DND-41 (cell line): ENCODE data around the gene MLX.

Source experiments
- ATAC-seq: fragments of 200-7000 bp; cut with Tn5 transposase; 3 replicates; pipeline ENCODE4 v1.9.1; 2021; ENCODE audit warnings: low read depth; ENCODE audit not compliant: insufficient read depth
- DNase-seq: peaks from one replicate; pipeline ENCODE4 v3.0.0-alpha.2; 2020
- H2AFZ ChIP-seq: 2 replicates; pipeline ENCODE4 v1.6.0; 2012; ENCODE audit warnings: low read depth, low read length
- H3K27ac ChIP-seq: 2 replicates; pipeline ENCODE4 v1.5.1; 2012; ENCODE audit warnings: low read length, inconsistent platforms
- H3K27me3 ChIP-seq: fragments of 200-600 bp; sonication (generic); 2 replicates; pipeline ENCODE4 v1.6.0; 2012; ENCODE audit warnings: low read length, mild to moderate bottlenecking, inconsistent platforms; ENCODE audit not compliant: insufficient read depth, poor library complexity
- H3K36me3 ChIP-seq: 2 replicates; pipeline ENCODE4 v1.5.1; 2012; ENCODE audit warnings: low read length, inconsistent platforms; ENCODE audit not compliant: insufficient read depth
- H3K4me1 ChIP-seq: 2 replicates; pipeline ENCODE4 v1.5.1; 2012; ENCODE audit warnings: mild to moderate bottlenecking, low read length; ENCODE audit not compliant: insufficient read depth
- H3K4me2 ChIP-seq: 2 replicates; pipeline ENCODE4 v1.6.0; 2012; ENCODE audit warnings: mild to moderate bottlenecking, moderate library complexity, low read length, inconsistent platforms; ENCODE audit not compliant: insufficient read depth
- H3K4me3 ChIP-seq, 2 experiments: fragments of 200-600 bp in 1 of 2; shearing (Covaris generic) in 1 of 2; 2 replicates each; pipeline ENCODE4 v1.5.1; 2012 to 2016; ENCODE audit warnings: inconsistent platforms in 2 of 2, low read length in 2 of 2, mild to moderate bottlenecking in 2 of 2, low read depth in 1 of 2, moderate library complexity in 1 of 2
- H3K79me2 ChIP-seq: 2 replicates; pipeline ENCODE4 v1.6.0; 2012; ENCODE audit warnings: low read length, inconsistent platforms; ENCODE audit not compliant: insufficient read depth
- H3K9ac ChIP-seq: 2 replicates; pipeline ENCODE4 v1.6.0; 2012; ENCODE audit warnings: low read depth, mild to moderate bottlenecking, inconsistent platforms, low read length, moderate library complexity
- H3K9me3 ChIP-seq: 2 replicates; pipeline ENCODE4 v1.5.1; 2012; ENCODE audit warnings: low read length, moderate library complexity, mild to moderate bottlenecking, inconsistent platforms; ENCODE audit not compliant: insufficient read depth, severe bottlenecking
- H4K20me1 ChIP-seq: 2 replicates; pipeline ENCODE4 v1.6.0; 2012; ENCODE audit warnings: low read length; ENCODE audit not compliant: insufficient read depth
- EZH2 ChIP-seq: IDR thresholded peaks from 3 replicates; pipeline ENCODE4 v1.6.1; 2012; ENCODE audit warnings: borderline replicate concordance, low read depth, mild to moderate bottlenecking, moderate library complexity, low read length, inconsistent platforms; ENCODE audit not compliant: severe bottlenecking
- TF ChIP-seq, protein P1 (sequence below): IDR thresholded peaks from 2 replicates; pipeline ENCODE4 v1.5.1; 2012; ENCODE audit warnings: borderline replicate concordance, low read length, moderate library complexity, mild to moderate bottlenecking; ENCODE audit not compliant: poor library complexity, severe bottlenecking; ENCODE audit errors: extremely low read depth

MLX gene

DNA sequence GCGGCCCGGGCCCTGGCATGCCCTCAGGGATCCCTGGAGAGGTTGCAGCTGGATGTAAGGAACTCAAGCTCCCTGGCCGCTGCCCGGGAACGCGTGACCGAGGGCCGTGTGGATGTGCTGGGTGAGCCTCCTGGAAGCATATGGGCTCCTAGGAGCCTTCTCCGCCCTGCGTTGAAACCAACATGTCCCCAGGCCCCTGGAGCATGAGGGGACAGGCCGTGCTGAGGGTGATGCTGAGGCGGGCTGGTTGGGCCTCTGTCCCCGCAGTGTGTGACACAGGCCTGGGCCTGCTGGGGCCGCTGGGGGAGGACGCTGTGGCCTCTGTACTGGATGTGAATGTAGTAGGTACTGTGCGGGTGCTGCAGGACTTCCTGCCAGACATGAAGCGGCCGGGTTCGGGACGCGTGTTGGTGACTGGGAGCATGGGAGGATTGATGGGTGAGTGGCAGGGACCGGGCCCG lies 19.9 kb upstream of the MLX start:
- H4K20me1 ChIP-seq: no peaks in the 10 kb centered on the region
- ATAC-seq: 0 out of 3 replicates have a peak, but pooled peaks have one; percentile 12
- no peaks in the 10 kb centered on the region for H3K79me2 ChIP-seq
- no peak overlapping the region for H3K27ac ChIP-seq
- DNase-seq: no peak
- no peak overlapping the region for H3K4me3 ChIP-seq
- H3K4me1 ChIP-seq: no peaks in the 10 kb centered on the region
- no peak overlapping the region for H3K4me2 ChIP-seq
- H3K27me3 ChIP-seq: no peaks in the 10 kb centered on the region
- no peak for TF ChIP-seq EZH2
- TF ChIP-seq, protein P1, sequence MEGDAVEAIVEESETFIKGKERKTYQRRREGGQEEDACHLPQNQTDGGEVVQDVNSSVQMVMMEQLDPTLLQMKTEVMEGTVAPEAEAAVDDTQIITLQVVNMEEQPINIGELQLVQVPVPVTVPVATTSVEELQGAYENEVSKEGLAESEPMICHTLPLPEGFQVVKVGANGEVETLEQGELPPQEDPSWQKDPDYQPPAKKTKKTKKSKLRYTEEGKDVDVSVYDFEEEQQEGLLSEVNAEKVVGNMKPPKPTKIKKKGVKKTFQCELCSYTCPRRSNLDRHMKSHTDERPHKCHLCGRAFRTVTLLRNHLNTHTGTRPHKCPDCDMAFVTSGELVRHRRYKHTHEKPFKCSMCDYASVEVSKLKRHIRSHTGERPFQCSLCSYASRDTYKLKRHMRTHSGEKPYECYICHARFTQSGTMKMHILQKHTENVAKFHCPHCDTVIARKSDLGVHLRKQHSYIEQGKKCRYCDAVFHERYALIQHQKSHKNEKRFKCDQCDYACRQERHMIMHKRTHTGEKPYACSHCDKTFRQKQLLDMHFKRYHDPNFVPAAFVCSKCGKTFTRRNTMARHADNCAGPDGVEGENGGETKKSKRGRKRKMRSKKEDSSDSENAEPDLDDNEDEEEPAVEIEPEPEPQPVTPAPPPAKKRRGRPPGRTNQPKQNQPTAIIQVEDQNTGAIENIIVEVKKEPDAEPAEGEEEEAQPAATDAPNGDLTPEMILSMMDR: no peak
- H3K9ac ChIP-seq: no peak overlapping the region
- H3K36me3 ChIP-seq: peaks cover 16% of the 10 kb centered on the region
- H2AFZ ChIP-seq: no peak overlapping the region
- H3K9me3 ChIP-seq: no peaks in the 10 kb centered on the region

DNA sequence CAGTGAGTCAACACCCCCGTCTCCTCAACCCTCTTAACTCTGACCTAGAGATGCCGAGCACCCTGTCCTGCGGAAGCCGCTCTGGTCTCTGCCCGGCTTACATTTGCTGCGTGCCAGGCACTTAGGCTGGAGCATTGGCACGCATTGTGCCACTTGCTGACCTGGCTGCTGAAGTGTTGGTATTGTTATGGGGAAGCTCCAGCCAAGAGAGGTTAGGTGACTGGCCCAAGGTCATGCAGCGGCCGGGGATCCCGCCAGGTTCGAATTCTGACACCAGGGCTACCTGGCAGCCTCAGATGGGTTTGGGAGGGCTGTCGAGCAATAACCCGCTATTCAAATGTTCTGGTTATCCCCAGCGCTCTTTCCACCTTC lies 19.2 kb upstream of the MLX start:
- Histone ChIP-seq H2AFZ (no peak overlapping the region), H3K9me3 (no peaks in the 10 kb centered on the region), H3K4me3 (no peak overlapping the region), H3K4me2 (no peak overlapping the region), H3K79me2 (0 out of 2 replicates have a peak, but pooled peaks cover 3% of the 10 kb centered on the region), H3K36me3 (peaks cover 14% of the 10 kb centered on the region), H3K27ac (no peak overlapping the region), H3K4me1 (no peaks in the 10 kb centered on the region), H4K20me1 (no peaks in the 10 kb centered on the region), H3K9ac (no peak overlapping the region), H3K27me3 (no peaks in the 10 kb centered on the region)
- no peak for DNase-seq
- no peak for ATAC-seq
- TF ChIP-seq, protein P1: no peak
- no peak for TF ChIP-seq EZH2

DNA sequence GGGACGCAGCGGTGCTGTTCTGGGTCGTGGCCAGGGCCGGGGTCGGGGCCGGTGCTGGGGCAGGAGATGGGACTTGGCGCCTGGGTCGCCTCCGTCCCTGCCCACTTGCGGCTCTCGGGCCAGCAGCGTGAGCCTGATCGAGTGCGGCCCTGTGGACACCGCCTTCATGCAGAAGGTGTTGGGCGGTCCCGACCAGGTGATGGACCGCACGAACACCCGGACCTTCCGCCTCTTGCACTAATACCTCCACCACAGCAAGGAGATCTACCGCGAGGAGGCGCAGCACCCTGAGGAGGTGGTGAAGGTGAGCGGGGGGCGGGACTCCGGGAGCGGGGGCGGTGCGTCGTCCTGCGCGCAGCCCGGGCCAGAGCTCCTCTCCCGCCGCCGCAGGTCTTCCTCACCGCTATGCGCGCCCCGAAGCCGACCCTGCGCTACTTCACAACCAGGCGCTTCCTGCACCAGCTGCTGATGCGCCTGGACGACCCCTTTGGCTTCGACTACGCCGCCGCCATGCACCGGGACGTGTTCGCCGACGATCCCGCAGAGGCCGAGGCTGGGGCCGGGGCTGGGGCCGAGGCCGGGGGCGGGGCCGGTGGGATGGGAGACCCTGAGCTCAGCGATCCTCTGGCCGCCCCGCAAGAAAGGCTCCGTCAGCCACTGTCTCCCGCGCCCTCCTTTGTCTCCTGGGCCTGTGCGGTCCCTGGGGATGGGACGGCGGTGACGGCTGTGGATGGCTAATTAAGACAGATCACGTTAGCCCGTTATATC lies 18.6 kb upstream of the MLX start:
- Histone ChIP-seq H3K27ac (no peak overlapping the region), H3K4me1 (peaks cover 6% of the 10 kb centered on the region), H2AFZ (no peak overlapping the region), H3K4me2 (no peak overlapping the region), H3K9ac (no peak overlapping the region), H3K36me3 (peaks cover 14% of the 10 kb centered on the region), H3K9me3 (no peaks in the 10 kb centered on the region), H3K4me3 (no peak overlapping the region), H4K20me1 (0 out of 2 replicates have a peak, but pooled peaks cover 2% of the 10 kb centered on the region), H3K79me2 (peaks cover 9% of the 10 kb centered on the region), H3K27me3 (no peaks in the 10 kb centered on the region)
- ATAC-seq: no peak
- no peak for DNase-seq
- TF ChIP-seq EZH2: no peak
- TF ChIP-seq, protein P1: no peak
